Brain microvascular endothelial cell (primary cell): Measurements from ENCODE around the gene HIKESHI.
"Not testable (repeated sequence)": the region's sequence is repeated elsewhere in the genome, so short reads cannot be mapped to it uniquely, and the experiment has no call there.

ENCODE experiments used
- DNase-seq: peaks from one replicate; pipeline ENCODE4 v3.0.0-alpha.2; 2020
- H3K27ac ChIP-seq: fragments of 250-450 bp; sonication (Bioruptor Pico); 2 replicates; pipeline ENCODE4 v1.5.1; 2020; ENCODE audit warnings: mild to moderate bottlenecking, moderate library complexity
- H3K27me3 ChIP-seq: fragments of 250-450 bp; sonication (Bioruptor Pico); replicated peaks from 2 replicates; pipeline ENCODE4 v1.5.1; 2020; ENCODE audit warnings: mild to moderate bottlenecking
- H3K36me3 ChIP-seq: fragments of 250-450 bp; sonication (Bioruptor Pico); replicated peaks from 2 replicates; pipeline ENCODE4 v1.5.1; 2020; ENCODE audit warnings: mild to moderate bottlenecking
- H3K4me3 ChIP-seq: 2 replicates; pipeline ENCODE4 v1.5.1; 2011; ENCODE audit warnings: low read depth, mild to moderate bottlenecking, control low read depth, low read length, moderate library complexity
- in situ Hi-C: cut with HindIII; loops from 2 replicates; pipeline ENCODE4 v1.10.0; 2017; ENCODE audit warnings: low sequenced_read_pairs, low pct_ligation_motif_present
- TF ChIP-seq, protein P1 (sequence below): IDR thresholded peaks from 2 replicates; pipeline ENCODE4 v1.5.1; 2011; ENCODE audit warnings: low read depth, mild to moderate bottlenecking, moderate library complexity, low read length, control low read depth, inconsistent platforms; ENCODE audit errors: missing control alignments

Gene HIKESHI

DNA sequence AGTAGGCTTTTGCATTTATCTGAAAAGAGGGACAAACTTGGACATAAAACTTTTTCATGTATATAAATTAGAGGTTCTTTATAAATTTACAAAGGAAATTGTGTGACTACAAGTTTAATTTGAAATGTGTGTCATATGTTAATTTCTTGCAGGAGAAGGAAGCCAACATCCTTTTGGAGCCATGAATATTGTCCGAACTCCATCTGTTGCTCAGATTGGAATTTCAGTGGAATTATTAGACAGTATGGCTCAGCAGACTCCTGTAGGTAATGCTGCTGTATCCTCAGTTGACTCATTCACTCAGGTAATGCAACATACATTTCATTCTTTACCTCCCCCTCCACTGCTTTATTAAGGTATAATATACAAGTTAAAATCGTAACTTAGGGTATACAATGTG, 35.2 kb downstream of the HIKESHI start:
- in situ Hi-C loops, result no loop called here

GRCh38 chr11:86341382-86341781, 39.3 kb downstream of the HIKESHI start:
- H3K4me3 ChIP-seq, result no peak overlapping the region
- no peaks in the 10 kb centered on the region for H3K27me3 ChIP-seq
- H3K27ac ChIP-seq, result no peak overlapping the region
- no peak for DNase-seq
- TF ChIP-seq, protein P1, sequence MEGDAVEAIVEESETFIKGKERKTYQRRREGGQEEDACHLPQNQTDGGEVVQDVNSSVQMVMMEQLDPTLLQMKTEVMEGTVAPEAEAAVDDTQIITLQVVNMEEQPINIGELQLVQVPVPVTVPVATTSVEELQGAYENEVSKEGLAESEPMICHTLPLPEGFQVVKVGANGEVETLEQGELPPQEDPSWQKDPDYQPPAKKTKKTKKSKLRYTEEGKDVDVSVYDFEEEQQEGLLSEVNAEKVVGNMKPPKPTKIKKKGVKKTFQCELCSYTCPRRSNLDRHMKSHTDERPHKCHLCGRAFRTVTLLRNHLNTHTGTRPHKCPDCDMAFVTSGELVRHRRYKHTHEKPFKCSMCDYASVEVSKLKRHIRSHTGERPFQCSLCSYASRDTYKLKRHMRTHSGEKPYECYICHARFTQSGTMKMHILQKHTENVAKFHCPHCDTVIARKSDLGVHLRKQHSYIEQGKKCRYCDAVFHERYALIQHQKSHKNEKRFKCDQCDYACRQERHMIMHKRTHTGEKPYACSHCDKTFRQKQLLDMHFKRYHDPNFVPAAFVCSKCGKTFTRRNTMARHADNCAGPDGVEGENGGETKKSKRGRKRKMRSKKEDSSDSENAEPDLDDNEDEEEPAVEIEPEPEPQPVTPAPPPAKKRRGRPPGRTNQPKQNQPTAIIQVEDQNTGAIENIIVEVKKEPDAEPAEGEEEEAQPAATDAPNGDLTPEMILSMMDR, result no peak
- in situ Hi-C loops, result no loop called here
- H3K36me3 ChIP-seq, result peaks cover 11% of the 10 kb centered on the region

More for the DNA sequence above, 35.2 kb downstream of the HIKESHI start:
- Histone ChIP-seq H3K4me3 (no peak overlapping the region), H3K36me3 (peaks cover 11% of the 10 kb centered on the region), H3K27me3 (no peaks in the 10 kb centered on the region), H3K27ac (no peak overlapping the region)
- DNase-seq, result no peak
- TF ChIP-seq, protein P1, result no peak

- Histone ChIP-seq H3K27me3 (no peaks in the 10 kb centered on the region), H3K4me3 (no peak overlapping the region), H3K36me3 (no peaks in the 10 kb centered on the region), H3K27ac (no peak overlapping the region)
- TF ChIP-seq, protein P1, result no peak
- in situ Hi-C loops, result no loop called here
- DNase-seq, result no peak
These were observed 44.5 kb downstream of the HIKESHI start for GRCh38 chr11:86346513-86346912.

DNA sequence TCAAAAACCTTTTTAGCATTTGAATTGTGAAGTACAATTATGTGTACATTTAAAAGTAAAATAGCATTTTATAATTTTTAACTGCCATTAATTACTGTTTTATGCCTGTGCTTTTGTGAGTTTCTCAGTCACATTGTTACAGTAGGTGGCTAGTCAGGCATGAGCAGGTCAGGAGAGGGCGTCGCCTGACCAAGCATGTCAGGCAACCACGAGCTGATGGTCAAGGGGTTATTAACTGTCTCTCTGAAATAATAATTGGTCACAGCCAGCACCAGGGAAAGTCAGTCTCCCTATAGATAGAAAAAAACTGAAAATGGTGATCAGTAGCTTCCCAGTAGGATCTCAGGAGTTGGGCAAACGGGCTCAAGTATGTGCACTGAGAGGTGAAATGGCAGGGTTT, 53.2 kb downstream of the HIKESHI start:
- H3K4me3 ChIP-seq, result no peak overlapping the region
- in situ Hi-C loops, result no loop called here
- DNase-seq, result no peak
- no peak overlapping the region for H3K27ac ChIP-seq
- no peaks in the 10 kb centered on the region for H3K36me3 ChIP-seq
- TF ChIP-seq, protein P1, result no peak
- no peaks in the 10 kb centered on the region for H3K27me3 ChIP-seq

GRCh38 chr11:86357412-86357811, 55.4 kb downstream of the HIKESHI start:
- in situ Hi-C loops, result not testable (repeated sequence)

GRCh38 chr11:86358720-86359119, 56.7 kb downstream of the HIKESHI start:
- no peak for DNase-seq
- in situ Hi-C loops, result no loop called here
- H3K4me3 ChIP-seq, result no peak overlapping the region
- no peaks in the 10 kb centered on the region for H3K36me3 ChIP-seq
- TF ChIP-seq, protein P1, result no peak
- no peak overlapping the region for H3K27ac ChIP-seq
- H3K27me3 ChIP-seq, result no peaks in the 10 kb centered on the region

More at GRCh38 chr11:86357412-86357811, 55.4 kb downstream of the HIKESHI start:
- not testable (repeated sequence) for H3K4me3 ChIP-seq, H3K27me3 ChIP-seq, H3K27ac ChIP-seq, H3K36me3 ChIP-seq, DNase-seq
